ENCODE measurements around the gene TIRAP.
"Not testable (repeated sequence)": the region's sequence is repeated elsewhere in the genome, so short reads cannot be mapped to it uniquely, and the experiment has no call there.

The TIRAP gene

GRCh38 chr11:126282736-126283591 lies at the start of gene TIRAP:
Gene TIRAP (plus strand): TSS chr11:126283093. CDS start chr11:126290895, 7,802 bp downstream.
- DNase-seq (ENCODE audit: extremely low read depth in 1 of 2, low read depth in 1 of 2) = peak in 1 of 2 donors; percentile 40

GRCh38 chr11:126233391-126233790 lies 49.5 kb upstream of the TIRAP start:
- no peak for DNase-seq (ENCODE audit: extremely low read depth in 1 of 2, low read depth in 1 of 2)

- no peak for DNase-seq (ENCODE audit: extremely low read depth in 1 of 2, low read depth in 1 of 2)
These were observed 36.3 kb upstream of the TIRAP start for GRCh38 chr11:126246636-126247035.

GRCh38 chr11:126253265-126253664 lies 29.6 kb upstream of the TIRAP start:
- DNase-seq (ENCODE audit: extremely low read depth in 1 of 2, low read depth in 1 of 2) = no peak

GRCh38 chr11:126254819-126255218 lies 28.1 kb upstream of the TIRAP start:
- no peak for DNase-seq (ENCODE audit: extremely low read depth in 1 of 2, low read depth in 1 of 2)

- not testable (repeated sequence) for DNase-seq (ENCODE audit: extremely low read depth in 1 of 2, low read depth in 1 of 2)
These were observed 27.4 kb upstream of the TIRAP start for GRCh38 chr11:126255507-126255906.

GRCh38 chr11:126256216-126256615 lies 26.7 kb upstream of the TIRAP start:
- DNase-seq (ENCODE audit: extremely low read depth in 1 of 2, low read depth in 1 of 2) = no peak

- no peak for DNase-seq (ENCODE audit: extremely low read depth in 1 of 2, low read depth in 1 of 2)
These were observed 25.7 kb upstream of the TIRAP start for GRCh38 chr11:126257144-126257543.

GRCh38 chr11:126257764-126258163 lies 25.1 kb upstream of the TIRAP start:
- no peak for DNase-seq (ENCODE audit: extremely low read depth in 1 of 2, low read depth in 1 of 2)

GRCh38 chr11:126262216-126262615 lies 20.7 kb upstream of the TIRAP start:
- no peak for DNase-seq (ENCODE audit: extremely low read depth in 1 of 2, low read depth in 1 of 2)

- DNase-seq (ENCODE audit: extremely low read depth in 1 of 2, low read depth in 1 of 2) = no peak
These were observed 19.4 kb upstream of the TIRAP start for GRCh38 chr11:126263489-126263888.

- no peak for DNase-seq (ENCODE audit: extremely low read depth in 1 of 2, low read depth in 1 of 2)
These were observed 17.1 kb upstream of the TIRAP start for GRCh38 chr11:126265811-126266210.

- DNase-seq (ENCODE audit: extremely low read depth in 1 of 2, low read depth in 1 of 2) = no peak
These were observed 15.2 kb upstream of the TIRAP start for GRCh38 chr11:126267650-126268049.

GRCh38 chr11:126268361-126268707 lies 14.6 kb upstream of the TIRAP start:
- DNase-seq (ENCODE audit: extremely low read depth in 1 of 2, low read depth in 1 of 2) = no peak

GRCh38 chr11:126268708-126269579 lies 13.9 kb upstream of the TIRAP start, which contains the start of the genes FOXRED1 and SRPRA:
Gene FOXRED1 (plus strand): TSS chr11:126269154. CDS start chr11:126269207, 53 bp downstream.
Gene SRPRA (minus strand): TSS chr11:126268895. CDS start chr11:126268804, 91 bp downstream.
- peak; percentile 99 to 100 for DNase-seq (ENCODE audit: extremely low read depth in 1 of 2, low read depth in 1 of 2)

- DNase-seq (ENCODE audit: extremely low read depth in 1 of 2, low read depth in 1 of 2) = no peak
These were observed 5.6 kb upstream of the TIRAP start for GRCh38 chr11:126277322-126277721.

GRCh38 chr11:126277780-126278179 lies 5.1 kb upstream of the TIRAP start:
- DNase-seq (ENCODE audit: extremely low read depth in 1 of 2, low read depth in 1 of 2) = no peak

GRCh38 chr11:126279191-126279590 lies 3.7 kb upstream of the TIRAP start:
- no peak for DNase-seq (ENCODE audit: extremely low read depth in 1 of 2, low read depth in 1 of 2)

GRCh38 chr11:126280595-126280994 lies 2.3 kb upstream of the TIRAP start:
- DNase-seq (ENCODE audit: extremely low read depth in 1 of 2, low read depth in 1 of 2) = no peak

GRCh38 chr11:126281245-126281644 lies 1.6 kb upstream of the TIRAP start:
- no peak for DNase-seq (ENCODE audit: extremely low read depth in 1 of 2, low read depth in 1 of 2)

GRCh38 chr11:126281666-126282175 lies 1.2 kb upstream of the TIRAP start:
- DNase-seq (ENCODE audit: extremely low read depth in 1 of 2, low read depth in 1 of 2) = no peak

Measured in activated CD8-positive, alpha-beta memory T cell treated with anti-CD3 and anti-CD28 coated beads for 1 hour (primary cell).